Fibroblast of skin of scalp (primary cell): ENCODE data around the gene ELFN1.

ENCODE experiments used
- DNase-seq: peaks from one replicate; pipeline ENCODE4 v3.0.0-alpha.2; 2013

Gene ELFN1

DNA sequence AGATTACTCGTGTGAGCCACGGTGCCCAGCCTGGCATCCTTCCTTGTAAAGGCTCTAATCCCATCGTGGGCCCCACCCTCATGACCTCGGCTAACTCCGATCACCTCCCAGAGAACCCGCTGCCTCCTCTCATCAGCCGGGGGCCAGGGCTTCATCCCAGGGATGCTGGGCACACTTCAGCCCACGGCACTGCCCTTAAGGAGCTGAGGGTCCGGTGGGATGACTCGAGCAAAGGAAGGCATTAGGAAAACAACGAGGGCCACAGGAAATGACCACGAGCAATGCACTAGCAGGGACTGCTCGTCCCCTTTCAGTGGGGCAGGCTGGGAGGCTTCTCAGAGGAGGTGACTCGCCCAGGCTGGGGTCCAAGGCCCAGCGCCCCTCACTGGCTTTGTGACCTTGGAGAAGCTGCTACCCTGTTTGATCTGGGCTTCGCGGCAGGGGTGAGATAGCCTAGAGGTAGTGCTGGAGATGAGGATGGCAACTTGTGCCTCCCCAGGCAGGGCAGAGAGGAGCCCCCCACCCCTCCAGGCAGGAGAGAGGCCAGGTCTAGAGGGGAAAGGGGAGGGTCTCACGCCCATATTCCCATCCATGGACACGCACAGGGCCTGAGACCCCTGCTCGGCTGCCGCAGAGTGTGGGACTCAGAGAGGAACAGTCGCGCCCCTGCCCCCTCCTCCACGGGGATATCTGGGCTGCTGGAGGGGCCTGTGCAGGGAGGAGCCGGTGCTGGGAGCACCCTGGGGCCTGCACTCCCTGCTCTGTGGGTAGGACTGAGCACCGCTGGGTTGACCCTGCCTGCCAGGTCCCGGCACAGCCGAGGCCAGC is 26.8 kb downstream of the ELFN1 start:
- DNase-seq, result no peak

DNA sequence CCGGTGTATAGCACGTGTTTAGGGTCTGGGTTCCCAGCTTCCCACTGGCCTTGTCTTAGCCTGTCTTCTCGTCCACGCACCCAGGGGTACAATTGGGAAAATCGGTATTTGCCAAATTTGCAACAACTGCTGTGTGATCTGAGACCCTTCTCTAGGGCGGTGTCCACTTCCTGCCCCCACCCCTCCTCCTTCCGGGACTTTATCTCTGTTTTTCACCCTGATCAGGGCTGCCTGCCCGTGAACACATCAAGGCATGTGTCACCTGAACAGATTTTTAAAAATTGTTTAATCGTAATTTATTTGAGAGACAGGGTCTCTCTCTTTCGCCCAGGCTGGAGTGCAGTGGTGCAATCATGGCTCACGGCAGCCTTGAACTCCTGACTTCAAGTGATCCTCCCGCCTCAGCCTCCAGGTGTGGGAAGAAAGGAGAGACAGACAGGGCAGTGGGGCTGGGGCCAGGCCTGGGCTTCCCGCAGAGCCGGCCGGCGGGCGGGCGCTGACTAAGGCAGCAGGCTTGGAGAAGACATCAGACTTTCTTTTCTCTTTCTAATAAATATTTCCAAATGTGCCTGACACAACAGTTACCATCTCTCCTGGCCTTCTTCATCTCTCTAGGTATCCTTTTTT is 27.5 kb downstream of the ELFN1 start:
- DNase-seq, result peak; percentile 22

DNA sequence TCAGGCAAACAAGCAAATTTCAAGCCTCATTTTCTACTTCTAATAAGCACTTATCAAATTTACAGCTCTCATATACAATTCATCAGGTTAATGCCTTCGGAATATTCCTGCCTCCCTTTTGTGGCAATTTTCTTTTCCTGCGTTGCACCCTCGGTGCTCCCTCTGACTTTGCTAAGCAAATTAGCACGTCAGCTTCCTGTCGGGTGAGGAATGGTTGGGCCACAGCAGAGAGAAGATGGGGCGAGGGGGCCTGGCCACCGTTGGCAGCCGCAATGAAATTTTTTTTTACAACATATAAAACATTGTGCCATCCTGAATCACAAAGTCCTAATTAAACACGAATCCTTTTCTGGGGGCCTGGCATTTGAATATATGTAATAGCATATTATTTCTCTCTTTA is 28.1 kb downstream of the ELFN1 start:
- no peak for DNase-seq

DNA sequence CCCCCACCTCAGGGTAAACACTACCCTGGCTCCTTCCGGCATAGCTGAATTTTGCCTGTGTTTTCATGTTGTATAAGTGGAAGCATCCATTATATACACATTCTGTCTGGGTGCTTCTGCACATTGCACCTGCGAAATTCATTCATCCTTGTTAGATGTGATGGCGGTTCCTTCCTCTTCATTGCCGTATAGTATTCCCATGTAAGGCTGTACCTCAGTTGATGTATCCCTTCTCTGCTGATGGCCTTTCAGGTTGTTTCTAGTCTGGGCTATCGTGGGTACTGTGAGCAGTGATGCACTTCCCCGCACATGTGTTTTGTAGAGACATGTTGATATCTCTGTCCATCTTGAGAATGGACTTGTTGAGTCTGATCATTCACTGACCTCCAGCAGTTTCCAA is 28.9 kb downstream of the ELFN1 start:
- no peak for DNase-seq

DNA sequence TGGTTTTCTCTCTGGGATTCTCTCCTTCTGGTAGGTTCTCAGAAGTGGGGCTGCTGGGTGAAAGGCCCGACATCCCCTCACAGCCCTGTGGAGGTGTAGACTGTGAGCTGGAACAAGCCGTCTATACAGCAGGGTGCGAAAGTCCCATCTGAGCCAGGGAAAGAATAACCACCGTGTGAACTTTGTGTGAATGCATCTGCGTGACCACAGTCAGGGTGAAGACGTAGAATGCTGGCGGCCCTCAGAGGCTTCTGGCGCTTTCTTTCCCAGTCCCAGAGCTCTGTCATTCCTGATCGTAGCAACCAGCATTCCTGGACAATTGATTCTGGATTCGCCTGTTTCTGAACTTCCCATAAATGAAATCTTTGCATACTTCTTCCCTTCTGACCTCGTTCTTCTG is 30.0 kb downstream of the ELFN1 start:
- peak; percentile 13 for DNase-seq

DNA sequence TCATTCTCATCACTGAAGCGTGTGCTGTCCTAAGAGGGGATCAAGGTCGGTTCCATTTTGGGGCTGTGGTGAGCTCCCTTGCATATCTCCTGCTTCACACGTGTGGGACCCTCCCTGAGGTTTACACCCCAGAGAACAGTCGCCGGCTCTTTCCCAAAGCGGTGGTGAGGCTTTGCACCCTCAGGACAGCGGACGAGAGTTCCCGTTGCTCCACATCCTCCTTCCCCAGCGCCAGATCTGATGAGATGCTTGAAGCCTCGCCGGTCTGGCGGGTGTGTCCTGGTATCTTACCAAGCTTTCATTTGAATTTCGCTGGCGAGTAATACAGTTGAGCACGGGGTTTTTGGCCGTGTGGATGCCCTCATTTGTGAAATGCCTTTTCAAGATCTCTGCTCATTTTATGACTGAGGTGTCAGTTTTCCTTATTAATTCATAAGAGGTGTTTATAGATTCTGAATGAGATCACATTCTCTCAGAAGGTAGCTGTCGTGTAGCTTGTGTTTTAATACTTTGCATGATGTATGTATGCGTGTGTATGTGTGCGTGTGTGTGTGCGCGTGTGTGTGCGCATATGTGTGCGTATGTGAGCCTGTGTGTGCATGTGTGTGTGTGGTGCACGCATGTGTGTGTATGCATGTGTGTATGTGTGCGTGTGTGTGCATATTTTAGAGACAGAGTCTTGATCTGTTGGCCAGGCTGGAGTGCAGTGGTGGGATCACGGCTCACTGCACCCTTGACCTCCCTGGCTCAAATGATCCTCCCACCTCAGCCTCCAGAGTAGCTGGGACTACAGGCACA is 30.7 kb downstream of the ELFN1 start:
- no peak for DNase-seq

DNA sequence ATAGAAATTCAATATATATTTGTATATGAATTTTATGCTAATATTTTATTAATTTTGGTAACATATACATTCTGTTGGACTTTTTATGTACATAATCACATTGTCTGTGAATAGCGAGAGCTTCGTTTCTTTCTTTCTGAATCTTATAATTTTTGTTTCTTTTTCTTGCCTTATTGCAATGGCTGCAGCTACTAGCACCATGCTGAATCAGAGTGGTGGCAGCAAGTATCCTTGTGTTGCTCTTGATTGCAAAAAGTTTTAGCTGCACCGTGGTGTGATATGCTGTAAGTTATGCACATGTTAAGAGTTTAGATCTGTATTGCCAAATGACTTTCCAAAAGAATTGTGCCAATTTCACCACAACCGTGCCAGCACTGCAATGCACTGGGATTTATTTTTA is 32.6 kb downstream of the ELFN1 start:
- no peak for DNase-seq

DNA sequence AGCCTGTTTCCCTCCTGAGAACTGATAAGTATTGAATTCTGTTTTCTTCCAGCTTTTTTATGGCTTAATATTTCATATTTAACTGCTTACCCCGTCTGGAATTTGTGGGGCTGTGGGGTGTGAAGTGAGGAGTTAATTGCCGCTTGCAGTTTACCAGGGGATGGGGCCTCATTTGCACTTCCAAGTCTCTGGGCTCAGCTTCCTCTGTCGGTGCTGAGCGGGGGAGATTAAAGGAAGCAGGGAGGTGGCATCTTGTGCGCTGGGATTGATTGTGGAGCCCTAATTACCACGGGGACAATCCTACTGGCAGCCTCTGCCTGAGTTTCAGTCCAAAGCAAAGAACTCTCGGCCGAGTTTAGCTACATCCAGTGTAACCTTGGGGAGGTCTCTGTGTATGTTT is 33.4 kb downstream of the ELFN1 start:
- no peak for DNase-seq

DNA sequence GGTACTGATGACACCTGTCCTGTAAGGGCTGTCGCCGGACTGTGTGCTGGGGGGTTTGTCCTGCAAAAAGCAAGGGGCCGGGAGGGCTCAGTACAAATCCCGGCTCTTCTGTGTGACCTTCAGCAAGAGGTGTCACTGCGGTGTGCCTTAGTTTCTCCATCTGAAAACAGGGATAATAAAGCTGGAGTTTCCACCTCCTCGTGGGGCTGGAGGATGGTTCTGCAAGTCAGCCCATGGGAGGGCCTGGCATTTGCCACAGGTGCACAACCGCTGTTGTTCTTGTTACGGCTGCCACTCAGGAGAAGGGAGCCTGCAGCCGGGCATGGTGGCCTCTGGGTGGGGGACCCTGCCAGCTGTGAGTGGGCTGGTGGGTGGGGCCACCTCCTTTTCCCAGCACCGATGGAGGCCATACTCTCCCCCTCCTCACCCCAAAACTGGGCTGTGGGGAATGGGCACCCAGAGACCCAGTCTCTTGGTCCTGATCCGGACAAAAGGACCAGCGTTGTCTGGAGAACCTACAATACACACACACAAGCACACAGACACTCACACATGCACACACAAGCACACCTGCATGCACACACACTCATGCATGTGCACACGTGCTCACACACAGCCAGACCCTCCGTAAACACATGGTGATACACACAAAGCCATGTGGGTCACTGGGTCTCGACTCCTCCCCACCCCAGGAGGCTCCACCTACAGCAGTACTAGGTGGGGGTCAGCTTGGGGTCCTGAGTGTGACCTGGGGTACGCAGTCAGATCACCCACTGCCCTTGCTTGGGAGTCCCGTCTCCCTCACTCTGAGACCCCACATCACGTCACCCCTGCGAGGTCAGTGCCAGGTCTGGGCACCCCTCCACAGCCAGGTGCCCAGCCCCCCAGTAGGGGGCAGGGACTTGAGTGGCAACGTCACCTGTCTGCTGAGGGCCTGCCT is 34.1 kb downstream of the ELFN1 start:
- no peak for DNase-seq

DNA sequence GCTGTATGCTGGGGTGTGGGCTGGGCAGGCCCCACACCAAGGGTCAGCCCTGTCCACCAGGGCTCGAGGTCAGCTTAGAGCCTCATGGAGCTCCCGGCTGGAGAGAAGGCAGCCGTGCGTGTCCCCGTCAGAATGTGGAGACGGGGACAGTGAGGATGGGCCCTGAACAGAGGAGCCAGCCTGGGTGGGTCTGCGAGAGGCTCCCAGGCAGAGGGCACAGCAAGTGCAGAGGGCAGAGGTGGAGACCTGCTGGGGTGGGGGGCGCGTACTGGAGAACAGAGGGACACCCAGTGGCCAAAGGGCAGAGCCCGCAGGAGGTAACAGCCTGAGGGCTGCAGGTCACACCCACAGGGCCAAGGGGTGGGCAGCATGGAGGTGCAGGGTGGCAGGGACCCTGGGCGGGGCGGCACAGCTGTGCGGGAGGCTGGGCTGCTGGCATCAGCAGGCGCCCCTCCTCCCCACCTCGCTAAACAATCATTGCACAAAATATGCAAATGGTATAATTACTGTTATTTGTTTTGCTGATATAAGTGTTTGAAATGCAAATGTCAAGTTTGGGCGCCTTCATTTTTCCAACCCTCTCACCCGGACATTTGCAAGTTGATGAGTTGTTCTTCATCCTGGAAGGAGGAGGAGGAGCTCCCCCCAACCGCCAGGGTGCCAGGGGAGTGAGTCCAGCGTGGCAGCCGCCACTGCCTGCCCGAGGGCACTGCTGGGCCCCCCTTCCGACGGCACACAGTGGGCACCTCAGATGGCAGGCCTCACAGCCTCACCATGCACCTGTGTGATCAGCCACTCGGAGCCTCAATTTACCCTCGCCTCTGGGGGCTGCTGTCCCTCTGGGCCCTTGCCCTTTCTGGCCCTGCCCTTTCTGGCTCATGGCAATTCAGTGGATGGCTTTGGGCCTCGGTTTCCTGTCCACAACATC is 35.0 kb downstream of the ELFN1 start:
- DNase-seq, result no peak

DNA sequence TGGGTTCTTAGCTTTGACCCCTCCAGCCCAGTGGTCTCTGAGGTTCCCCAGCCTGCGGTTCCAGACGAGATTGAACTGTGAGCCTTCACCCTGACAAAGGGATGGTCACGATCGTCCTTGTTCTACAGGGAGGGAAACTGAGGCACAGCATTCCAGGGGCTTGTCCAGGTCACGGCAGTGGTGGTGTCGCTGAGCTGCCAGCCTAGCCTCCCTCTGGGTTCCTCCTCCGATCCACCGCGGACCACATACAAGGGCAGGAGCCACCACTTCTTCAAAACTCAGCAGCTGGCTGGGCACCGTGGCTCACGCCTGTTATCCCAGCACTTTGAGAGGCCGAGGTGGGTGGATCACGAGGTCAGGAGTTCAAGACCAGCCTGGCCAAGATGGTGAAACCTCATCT is 35.8 kb downstream of the ELFN1 start:
- DNase-seq, result no peak

DNA sequence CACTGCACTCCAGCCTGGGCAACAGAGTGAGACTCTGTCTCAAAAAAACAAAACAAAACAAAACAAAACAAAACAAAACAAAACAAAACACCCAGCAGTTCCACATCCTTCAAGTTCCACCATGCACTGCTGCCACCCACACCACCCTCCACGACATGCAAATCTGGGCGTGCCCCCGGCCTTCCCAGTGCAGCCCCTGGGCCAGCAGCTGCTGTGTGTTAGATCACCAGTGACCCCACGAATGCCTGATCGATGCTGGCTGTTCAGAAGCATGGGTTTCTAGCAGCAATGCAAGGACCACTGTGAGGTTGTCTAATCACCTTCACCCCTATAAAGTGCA is 36.3 kb downstream of the ELFN1 start:
- DNase-seq, result no peak

DNA sequence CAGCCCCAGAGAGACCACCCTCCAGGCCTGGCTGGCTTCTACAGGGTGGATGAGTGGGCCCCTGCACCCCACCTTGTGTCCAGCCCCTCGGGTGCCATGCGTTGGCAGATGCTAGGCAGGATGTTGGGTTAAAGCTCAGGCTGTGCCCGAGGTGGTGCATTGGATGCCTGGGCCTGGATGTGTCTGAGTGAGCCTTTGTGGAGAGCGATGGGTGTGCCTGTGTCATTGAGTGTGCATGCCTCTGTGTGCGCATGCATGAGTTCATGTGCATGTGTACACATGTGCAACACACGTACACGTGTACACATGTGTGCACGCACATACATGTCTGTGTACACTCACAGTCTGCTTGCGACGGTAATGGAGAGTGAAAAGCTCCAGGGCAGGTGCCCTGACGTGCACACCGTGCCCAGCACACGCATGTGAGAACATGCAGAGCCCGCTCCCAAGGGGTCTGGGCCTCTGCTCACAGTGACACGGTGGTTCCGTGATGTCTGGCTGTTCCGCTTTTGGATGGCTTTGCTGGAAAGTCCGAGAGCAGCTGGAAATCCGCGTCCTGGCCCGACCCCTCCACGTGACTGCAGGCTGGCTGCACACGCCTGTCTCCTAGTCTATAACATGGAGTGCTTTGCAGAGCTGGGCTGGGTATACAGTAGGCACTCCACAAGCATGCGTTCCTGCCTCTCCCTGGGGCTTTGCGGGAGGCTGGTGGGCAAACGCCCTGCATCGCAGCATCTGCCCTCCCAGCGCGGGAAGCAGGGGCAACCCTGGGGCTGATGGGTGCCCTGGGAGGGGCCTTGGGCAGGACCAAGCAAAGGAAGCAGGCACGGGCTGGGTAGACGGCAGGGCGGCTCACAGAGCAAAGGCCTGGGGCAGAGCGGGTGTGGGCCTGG is 36.9 kb downstream of the ELFN1 start:
- no peak for DNase-seq

DNA sequence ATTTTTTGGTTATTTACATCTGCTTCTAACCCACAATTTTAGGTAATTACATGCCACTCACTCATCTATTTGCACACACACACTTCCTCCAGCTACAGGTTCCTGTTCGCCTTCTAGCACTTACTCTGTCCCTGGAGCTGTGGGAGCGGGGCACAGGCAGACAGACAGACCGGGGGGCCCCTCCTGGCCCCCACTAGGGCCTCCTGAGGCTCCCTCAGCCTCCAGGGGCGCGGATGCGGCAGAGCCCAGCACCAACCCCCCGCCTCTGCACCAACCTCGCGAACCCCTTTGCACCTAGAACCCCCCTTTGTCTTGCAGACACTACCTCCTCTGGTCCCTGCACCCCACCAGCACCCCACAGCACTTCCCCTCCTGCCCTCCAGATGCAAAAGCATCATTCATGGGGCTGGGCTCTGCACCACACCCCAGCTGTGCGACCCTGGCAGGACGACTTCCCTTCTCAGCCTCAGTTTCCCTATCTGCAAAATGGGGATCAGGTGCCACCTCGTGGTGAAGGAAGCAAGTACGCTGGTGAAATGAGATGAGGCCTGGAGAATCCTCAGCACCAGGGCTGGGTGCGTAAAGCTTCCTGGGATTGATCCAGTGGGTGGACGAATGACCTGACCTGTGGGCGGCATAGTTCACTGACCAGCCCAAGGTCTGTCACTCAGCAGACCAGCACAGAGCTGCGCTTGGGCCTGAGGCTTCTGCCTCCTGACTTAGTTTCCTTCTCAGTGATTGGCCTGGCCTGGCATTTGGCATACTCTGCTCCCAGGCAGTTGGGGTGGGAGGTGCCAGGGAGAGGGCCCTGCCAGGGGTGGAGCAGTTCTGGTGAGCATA is 37.9 kb downstream of the ELFN1 start:
- no peak for DNase-seq

DNA sequence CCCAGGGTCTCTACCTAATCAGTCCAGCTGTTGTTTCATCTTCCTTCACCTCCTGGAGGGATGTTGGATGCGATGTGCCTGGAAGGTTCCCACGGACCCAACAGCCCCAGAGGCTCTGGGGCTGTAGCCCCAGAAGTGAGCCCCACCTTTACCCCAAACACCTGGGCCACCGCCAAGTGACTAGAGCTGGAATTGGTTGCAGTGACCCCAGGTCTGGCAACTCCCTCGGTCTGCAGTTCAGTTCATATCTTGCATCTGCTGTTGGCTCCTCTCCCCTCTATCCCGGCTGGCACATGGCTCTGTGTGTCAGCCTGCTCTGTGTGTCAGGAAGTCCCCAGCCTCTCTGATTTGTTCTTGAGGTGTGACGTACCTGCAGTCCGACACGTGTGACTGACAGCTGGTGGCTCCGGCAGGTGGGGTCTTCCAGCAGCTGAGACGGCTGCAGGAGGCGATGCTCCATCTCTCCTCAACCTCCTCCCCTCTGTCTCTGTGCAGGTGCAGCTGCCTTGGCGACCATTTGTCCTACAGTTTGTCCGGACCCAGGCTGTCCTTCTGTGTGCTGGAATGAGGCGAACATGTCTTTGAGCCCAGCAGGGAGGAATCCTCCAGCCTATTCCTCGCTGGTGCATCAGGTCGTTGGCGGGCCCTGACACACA is 38.6 kb downstream of the ELFN1 start:
- DNase-seq, result no peak

DNA sequence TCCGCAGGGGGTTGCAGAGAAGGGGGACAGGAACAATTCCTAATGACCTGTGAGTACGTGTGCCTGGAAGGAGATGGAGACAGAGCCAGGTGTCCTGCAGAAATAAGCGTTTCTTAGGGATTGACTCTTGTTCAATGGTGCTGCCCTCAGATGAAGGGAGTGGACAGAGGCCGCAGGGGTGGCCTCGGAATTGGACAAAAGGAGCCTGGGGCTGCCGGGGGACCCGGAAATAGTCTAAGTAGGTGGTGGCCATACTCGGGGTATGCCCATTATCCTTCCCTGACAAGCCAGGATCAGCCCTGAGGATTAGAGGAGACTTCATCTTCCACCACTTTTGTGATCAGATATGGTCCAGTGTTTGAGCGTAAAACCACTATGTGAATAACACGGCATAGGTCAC is 39.2 kb downstream of the ELFN1 start:
- DNase-seq, result no peak

DNA sequence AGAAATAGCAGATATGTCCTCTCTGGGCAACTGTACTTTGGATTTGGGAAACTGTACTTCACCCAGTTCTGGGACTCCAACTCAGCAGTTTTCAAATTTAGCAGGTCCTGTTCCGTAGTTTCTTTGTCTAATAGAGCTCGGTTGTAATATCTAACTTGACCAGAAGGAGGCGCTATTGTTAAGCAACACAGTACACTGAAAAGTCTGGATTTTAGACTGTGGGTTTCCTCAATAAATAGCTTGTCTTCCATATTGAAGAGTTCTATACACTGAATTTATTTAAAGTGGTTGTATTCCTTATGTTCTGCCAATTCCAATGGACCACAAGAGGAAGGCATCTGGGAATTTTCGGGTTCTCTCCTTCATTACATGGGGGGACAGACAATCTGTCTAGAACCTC is 39.8 kb downstream of the ELFN1 start:
- no peak for DNase-seq

DNA sequence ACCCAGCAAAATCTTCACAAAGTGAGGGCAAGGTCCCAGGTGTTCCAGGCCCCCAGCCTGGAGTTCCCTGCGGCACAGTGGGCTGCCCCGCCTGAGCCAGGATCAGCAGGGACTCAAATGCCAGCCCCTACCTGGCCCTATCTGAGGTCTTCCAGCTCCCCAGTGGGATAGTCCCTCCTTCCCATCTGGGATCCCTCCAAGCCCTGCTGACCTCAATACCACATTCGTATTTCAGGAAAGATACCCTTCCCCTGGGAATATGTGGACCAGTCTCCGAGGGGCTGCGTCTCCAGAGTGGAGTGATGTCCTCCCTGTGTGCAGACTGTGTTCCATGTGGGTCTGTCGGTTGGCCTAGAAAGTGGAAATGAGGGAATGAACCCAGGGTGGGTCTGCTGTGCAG is 40.9 kb downstream of the ELFN1 start:
- no peak for DNase-seq
